Measurements from ENCODE around the gene CD276. TPM values are rescaled to one million over a fixed set of nuclear protein-coding genes. Genes with fewer than 3 reads are reported as not detected.

CD276 gene
- total and polyA plus RNA-seq, 8 donors, result 10.4 to 185 (median 32.4) TPM

DNA sequence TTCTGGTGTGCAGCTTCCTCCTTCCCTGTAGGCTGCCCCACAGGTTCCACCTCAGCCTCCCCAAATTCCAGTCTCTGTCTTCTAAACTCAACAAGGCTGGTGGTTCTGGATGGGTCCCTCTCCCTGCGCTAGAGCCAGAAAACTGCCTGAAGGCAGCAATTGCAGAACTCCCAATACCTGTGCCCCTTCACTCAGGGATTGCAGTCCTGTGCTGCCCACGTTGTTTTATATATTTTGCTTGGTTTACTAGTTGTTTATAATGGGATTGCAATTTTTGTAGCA is 36.2 kb upstream of the CD276 start:
- 54 to 79% (median 74%) methylated on average over 2 of the region's 2 CpGs for WGBS, 5 donors
- intact Hi-C loops (cut with DNase I; ENCODE audit: low total_unique reads), result no loop called here
- Histone ChIP-seq H3K4me3 (no peak overlapping the region), H3K9me3 (no peaks in the 10 kb centered on the region), H3K36me3 (no peaks in the 10 kb centered on the region), H3K4me1 (no peaks in the 10 kb centered on the region), H3K27me3 (peaks cover 0 to 5% (median 0%) of the 10 kb centered on the region in 3 donors), H3K27ac (no peak overlapping the region)
- DNase-seq, result no peak
- TF ChIP-seq POLR2A (IDR thresholded peaks at IDR 0.05) (no peak), EP300 (IDR thresholded peaks at IDR 0.05) (no peak), POLR2AphosphoS5 (IDR thresholded peaks at IDR 0.05) (no peak)
- TF ChIP-seq, protein P1, sequence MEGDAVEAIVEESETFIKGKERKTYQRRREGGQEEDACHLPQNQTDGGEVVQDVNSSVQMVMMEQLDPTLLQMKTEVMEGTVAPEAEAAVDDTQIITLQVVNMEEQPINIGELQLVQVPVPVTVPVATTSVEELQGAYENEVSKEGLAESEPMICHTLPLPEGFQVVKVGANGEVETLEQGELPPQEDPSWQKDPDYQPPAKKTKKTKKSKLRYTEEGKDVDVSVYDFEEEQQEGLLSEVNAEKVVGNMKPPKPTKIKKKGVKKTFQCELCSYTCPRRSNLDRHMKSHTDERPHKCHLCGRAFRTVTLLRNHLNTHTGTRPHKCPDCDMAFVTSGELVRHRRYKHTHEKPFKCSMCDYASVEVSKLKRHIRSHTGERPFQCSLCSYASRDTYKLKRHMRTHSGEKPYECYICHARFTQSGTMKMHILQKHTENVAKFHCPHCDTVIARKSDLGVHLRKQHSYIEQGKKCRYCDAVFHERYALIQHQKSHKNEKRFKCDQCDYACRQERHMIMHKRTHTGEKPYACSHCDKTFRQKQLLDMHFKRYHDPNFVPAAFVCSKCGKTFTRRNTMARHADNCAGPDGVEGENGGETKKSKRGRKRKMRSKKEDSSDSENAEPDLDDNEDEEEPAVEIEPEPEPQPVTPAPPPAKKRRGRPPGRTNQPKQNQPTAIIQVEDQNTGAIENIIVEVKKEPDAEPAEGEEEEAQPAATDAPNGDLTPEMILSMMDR (IDR thresholded peaks at IDR 0.05), result no peak

DNA sequence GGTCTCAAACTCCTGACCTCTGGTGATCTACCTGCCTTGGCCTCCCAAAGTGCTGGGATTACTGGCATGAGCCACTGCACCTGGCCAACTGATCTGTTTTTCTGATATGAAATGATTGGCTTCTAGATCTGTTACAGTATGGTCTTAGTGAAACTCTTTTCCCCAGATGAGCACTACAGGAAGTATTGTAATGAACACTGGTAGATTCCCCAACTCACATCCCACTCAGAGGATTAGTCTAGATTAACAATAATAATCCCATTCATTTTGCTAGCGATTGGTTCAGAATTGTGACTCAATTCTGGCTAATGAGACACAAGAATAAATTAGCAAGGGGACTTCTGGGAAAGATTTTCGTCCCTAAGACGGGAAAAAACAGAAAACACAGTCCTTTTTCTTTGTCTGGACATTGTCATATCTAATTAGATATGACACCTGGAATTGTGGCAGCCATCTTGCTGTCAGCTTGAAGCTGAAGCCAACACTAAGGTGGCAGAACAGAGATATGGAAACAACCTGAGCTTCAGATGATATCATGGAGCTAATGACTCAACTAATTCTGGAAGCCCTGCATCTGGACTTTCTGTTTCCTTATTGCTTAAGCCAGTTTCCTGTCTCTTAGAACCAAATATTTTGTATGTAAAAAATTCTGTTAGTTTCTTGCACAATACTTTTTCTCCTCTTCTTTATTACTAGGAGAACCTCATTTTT is 33.6 kb upstream of the CD276 start:
- H3K27ac ChIP-seq, result peak overlapping the region in 1 of 5 donors; percentile 56
- H3K36me3 ChIP-seq, result no peaks in the 10 kb centered on the region
- H3K9me3 ChIP-seq, result no peaks in the 10 kb centered on the region
- H3K27me3 ChIP-seq, result peaks cover 0 to 5% (median 0%) of the 10 kb centered on the region in 3 donors
- DNase-seq, result no peak
- H3K4me3 ChIP-seq, result no peak overlapping the region
- H3K4me1 ChIP-seq, result no peaks in the 10 kb centered on the region
- peak in 1 of 3 donors; percentile 30 for TF ChIP-seq POLR2AphosphoS5 (IDR thresholded peaks at IDR 0.05)
- TF ChIP-seq, protein P1 (IDR thresholded peaks at IDR 0.05), result no peak
- whole genome bisulfite sequencing, 5 donors, result 58 to 76% (median 72%) methylated on average over 3 of the region's 3 CpGs
- intact Hi-C loops (cut with DNase I; ENCODE audit: low total_unique reads), result no loop called here

DNA sequence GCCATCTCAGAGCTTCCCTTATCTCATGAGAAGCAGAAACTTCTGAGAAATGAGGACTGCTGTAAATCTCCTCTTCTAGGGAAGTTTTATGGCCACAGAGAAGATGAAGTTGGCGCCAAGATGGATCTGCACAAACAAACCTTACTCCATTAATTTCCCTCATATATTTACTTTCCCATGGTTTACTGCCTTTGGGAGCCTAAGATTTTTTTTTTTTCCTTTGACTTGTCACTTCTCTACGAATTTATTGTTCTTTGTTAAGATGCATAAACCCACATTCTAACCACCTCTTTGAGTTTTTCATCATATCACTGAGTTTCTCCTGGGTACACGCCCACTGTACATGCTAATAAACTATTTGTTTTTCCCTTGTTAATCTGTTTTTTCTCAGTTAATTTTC is 29.5 kb upstream of the CD276 start:
- Histone ChIP-seq H3K9me3 (no peaks in the 10 kb centered on the region), H3K36me3 (no peaks in the 10 kb centered on the region), H3K27me3 (no peaks in the 10 kb centered on the region), H3K27ac (no peak overlapping the region), H3K4me3 (no peak overlapping the region), H3K4me1 (no peaks in the 10 kb centered on the region)
- WGBS, 5 donors, result 46 to 50% (median 49%) methylated on average over 3 of the region's 3 CpGs
- intact Hi-C loops (cut with DNase I; ENCODE audit: low total_unique reads), result no loop called here
- DNase-seq, result no peak
- TF ChIP-seq, protein P1 (IDR thresholded peaks at IDR 0.05), result no peak
- TF ChIP-seq POLR2AphosphoS5 (IDR thresholded peaks at IDR 0.05), result no peak
- no peak for TF ChIP-seq POLR2A (IDR thresholded peaks at IDR 0.05)
- no peak for TF ChIP-seq EP300 (IDR thresholded peaks at IDR 0.05)

DNA sequence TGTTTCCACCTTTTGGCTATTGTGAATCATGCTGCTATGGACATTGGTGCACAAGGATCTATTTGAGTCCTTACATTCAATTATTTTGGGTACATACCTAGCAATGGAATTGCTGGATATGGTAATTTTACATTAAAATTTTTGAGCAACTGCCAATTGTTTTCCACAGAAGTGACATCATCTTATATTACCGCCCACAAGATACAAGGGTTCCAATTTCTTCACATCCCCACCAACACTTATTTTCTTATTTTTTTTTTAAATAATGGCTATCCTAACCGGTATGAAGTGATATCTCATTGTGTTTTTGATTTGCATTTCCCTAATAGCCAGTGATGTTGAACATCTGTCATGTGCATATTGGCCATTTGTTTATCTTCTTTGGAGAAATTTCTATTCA is 28.5 kb upstream of the CD276 start:
- H3K27ac ChIP-seq, result no peak overlapping the region
- H3K4me3 ChIP-seq, result no peak overlapping the region
- no peak for DNase-seq
- TF ChIP-seq EP300 (IDR thresholded peaks at IDR 0.05), result no peak
- no peaks in the 10 kb centered on the region for H3K36me3 ChIP-seq
- 80 to 94% (median 81%) methylated on average over 2 of the region's 2 CpGs for WGBS, 5 donors
- H3K9me3 ChIP-seq, result no peaks in the 10 kb centered on the region
- no peaks in the 10 kb centered on the region for H3K4me1 ChIP-seq
- no peaks in the 10 kb centered on the region for H3K27me3 ChIP-seq
- intact Hi-C loops (cut with DNase I; ENCODE audit: low total_unique reads), result no loop called here

DNA sequence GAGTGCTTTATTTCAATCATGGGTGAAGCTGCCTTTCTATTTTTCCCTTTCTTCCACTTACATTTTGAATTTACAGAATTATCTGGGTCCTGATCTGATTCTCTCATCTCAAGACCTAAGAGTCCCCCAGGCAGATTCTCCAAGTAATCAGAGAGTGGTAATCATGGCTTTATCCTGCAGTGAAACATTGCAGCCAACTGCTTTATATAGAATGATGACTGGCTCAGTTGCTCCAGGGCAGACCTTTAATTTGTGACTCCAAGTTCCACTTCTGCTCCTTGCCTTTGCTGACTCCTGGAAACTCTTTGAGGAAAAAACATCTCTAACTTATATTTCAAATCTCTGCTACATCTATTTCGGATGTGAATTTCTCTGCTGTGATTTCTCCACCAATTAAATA is 25.5 kb upstream of the CD276 start:
- no peak overlapping the region for H3K27ac ChIP-seq
- no peaks in the 10 kb centered on the region for H3K27me3 ChIP-seq
- H3K4me3 ChIP-seq, result no peak overlapping the region
- TF ChIP-seq EP300 (IDR thresholded peaks at IDR 0.05) (no peak), POLR2AphosphoS5 (IDR thresholded peaks at IDR 0.05) (no peak)
- intact Hi-C loops (cut with DNase I; ENCODE audit: low total_unique reads), result no loop called here
- DNase-seq, result no peak
- 71 to 88% (median 81%) methylated on average over 1 of the region's 1 CpG for WGBS, 5 donors
- H3K9me3 ChIP-seq, result peaks cover 0 to 7% (median 3%) of the 10 kb centered on the region in 4 donors
- no peaks in the 10 kb centered on the region for H3K36me3 ChIP-seq
- H3K4me1 ChIP-seq, result no peaks in the 10 kb centered on the region
